ENCODE data around the gene SCRN2.

SCRN2 gene

GRCh38 chr17:47871048-47871447 is 30.0 kb upstream of the SCRN2 start:
- no peak for DNase-seq

- no peak for DNase-seq
Observed at GRCh38 chr17:47870056-47870455, 29.0 kb upstream of the SCRN2 start.

GRCh38 chr17:47869114-47869513 is 28.0 kb upstream of the SCRN2 start:
- DNase-seq = no peak

- no peak for DNase-seq
Observed at GRCh38 chr17:47867813-47868533, 26.9 kb upstream of the SCRN2 start.

- DNase-seq = no peak
Observed at GRCh38 chr17:47866941-47867340, 25.9 kb upstream of the SCRN2 start.

- DNase-seq = no peak
Observed at GRCh38 chr17:47864791-47865216, 23.7 kb upstream of the SCRN2 start.

GRCh38 chr17:47862621-47863440 is 21.8 kb upstream of the SCRN2 start:
- DNase-seq = peak; percentile 88

GRCh38 chr17:47860386-47860785 is 19.3 kb upstream of the SCRN2 start:
- DNase-seq = no peak

GRCh38 chr17:47857551-47858455 is 16.7 kb upstream of the SCRN2 start:
- DNase-seq = no peak

GRCh38 chr17:47856830-47857229 is 15.8 kb upstream of the SCRN2 start:
- DNase-seq = no peak

- no peak for DNase-seq
Observed at GRCh38 chr17:47855737-47856136, 14.7 kb upstream of the SCRN2 start.

- no peak for DNase-seq
Observed at GRCh38 chr17:47853616-47854015, 12.5 kb upstream of the SCRN2 start.

GRCh38 chr17:47852113-47852949 is 11.3 kb upstream of the SCRN2 start:
- no peak for DNase-seq

GRCh38 chr17:47851764-47852112 is 10.7 kb upstream of the SCRN2 start:
- no peak for DNase-seq

GRCh38 chr17:47850692-47851573 is 9.9 kb upstream of the SCRN2 start, which contains the start of gene SP6:
Gene SP6, minus strand, starts transcription at chr17:47851163. Its CDS starts 2,734 bp downstream, at chr17:47848429.
- DNase-seq = peak; percentile 83

GRCh38 chr17:47850373-47850691 is 9.3 kb upstream of the SCRN2 start:
- DNase-seq = no peak

GRCh38 chr17:47848198-47848513 is 7.1 kb upstream of the SCRN2 start:
- DNase-seq = no peak

GRCh38 chr17:47847341-47848197 is 6.5 kb upstream of the SCRN2 start:
- DNase-seq = no peak

- DNase-seq = no peak
Observed at GRCh38 chr17:47846716-47847340, 5.8 kb upstream of the SCRN2 start.

GRCh38 chr17:47845716-47846075 is 4.6 kb upstream of the SCRN2 start:
- DNase-seq = no peak
